GM13976 (cell line): ENCODE measurements around the gene HMGB2.

Experiments used
- DNase-seq: peaks from one replicate; pipeline ENCODE4 v3.0.0; 2012; ENCODE audit warnings: low spot score
- CTCF ChIP-seq: IDR thresholded peaks from 2 replicates; pipeline ENCODE4 v1.5.1; 2012; ENCODE audit warnings: borderline replicate concordance, mild to moderate bottlenecking; ENCODE audit not compliant: insufficient read depth; ENCODE audit errors: extremely low read depth, missing control alignments, control extremely low read depth
- in situ Hi-C: fragments of 300-500 bp; cut with MboI; formaldehyde crosslinking; loops from one replicate; pipeline ENCODE4 v1.12.0; 2022; ENCODE audit warnings: low sequenced_read_pairs, mixed read lengths, inconsistent platforms; ENCODE audit not compliant: unreplicated experiment

HMGB2 gene

GRCh38 chr4:173317004-173317403, 17.2 kb downstream of the HMGB2 start:
- no peak for DNase-seq

GRCh38 chr4:173316060-173316459, 18.1 kb downstream of the HMGB2 start:
- no peak for DNase-seq
- TF ChIP-seq CTCF = no peak
- in situ Hi-C loops = loop anchor here (10.0 kb wide), 1 partner anchor 179 kb away; no protein-coding TSS in a partner anchor

More at GRCh38 chr4:173317004-173317403, 17.2 kb downstream of the HMGB2 start:
- peak; percentile 7 for TF ChIP-seq CTCF
- in situ Hi-C loops = loop anchor here (10.0 kb wide), 1 partner anchor 178 kb away; no protein-coding TSS in a partner anchor

GRCh38 chr4:173314715-173315114, 19.4 kb downstream of the HMGB2 start:
- DNase-seq = no peak
- no peak for TF ChIP-seq CTCF
- in situ Hi-C loops = loop anchor here (10.0 kb wide), 1 partner anchor 180 kb away; no protein-coding TSS in a partner anchor

GRCh38 chr4:173311368-173311767, 22.8 kb downstream of the HMGB2 start:
- in situ Hi-C loops = loop anchor here (10.0 kb wide), 1 partner anchor 183 kb away; no protein-coding TSS in a partner anchor
- TF ChIP-seq CTCF = no peak
- DNase-seq = no peak

GRCh38 chr4:173307778-173308177, 26.4 kb downstream of the HMGB2 start:
- DNase-seq = no peak
- no peak for TF ChIP-seq CTCF
- in situ Hi-C loops = no loop called here

- TF ChIP-seq CTCF = peak; percentile 51
- in situ Hi-C loops = no loop called here
- peak; percentile 32 for DNase-seq
Measured at GRCh38 chr4:173301518-173302201, 32.5 kb downstream of the HMGB2 start.
